SK-N-DZ (cell line): ENCODE results near the gene FRMD4B.
A peak's percentile ranks its signal among the peaks of the same experiment; 100 is the strongest.
"Not testable (repeated sequence)": the region's sequence is repeated elsewhere in the genome, so short reads cannot be mapped to it uniquely, and the experiment has no call there.

Experiments used
- DNase-seq: peaks from one replicate; pipeline ENCODE4 v3.0.0-alpha.2; 2015; ENCODE audit warnings: low spot score

The FRMD4B gene

GRCh38 chr3:69283913-69284611 is 101.8 kb downstream of the FRMD4B start:
- no peak for DNase-seq

DNA sequence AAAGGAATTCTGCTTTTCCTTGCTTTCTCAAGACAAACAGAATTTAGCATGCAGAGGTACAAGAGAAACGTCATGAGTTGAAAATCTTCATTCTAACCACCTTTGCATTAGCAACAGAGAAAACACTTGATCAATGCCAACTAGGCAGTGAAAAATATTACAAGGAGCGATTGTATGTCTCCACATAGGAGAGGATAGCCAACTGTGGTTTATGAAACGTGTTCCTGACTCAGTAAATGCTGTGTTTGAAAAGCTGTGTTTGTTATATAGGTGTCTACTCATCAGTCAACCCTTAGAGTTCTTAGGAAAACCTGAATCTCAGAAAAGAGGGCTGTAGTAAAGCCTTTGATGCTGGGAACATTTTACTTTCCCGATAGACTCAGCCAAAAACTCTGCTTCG is 102.4 kb downstream of the FRMD4B start:
- no peak for DNase-seq

DNA sequence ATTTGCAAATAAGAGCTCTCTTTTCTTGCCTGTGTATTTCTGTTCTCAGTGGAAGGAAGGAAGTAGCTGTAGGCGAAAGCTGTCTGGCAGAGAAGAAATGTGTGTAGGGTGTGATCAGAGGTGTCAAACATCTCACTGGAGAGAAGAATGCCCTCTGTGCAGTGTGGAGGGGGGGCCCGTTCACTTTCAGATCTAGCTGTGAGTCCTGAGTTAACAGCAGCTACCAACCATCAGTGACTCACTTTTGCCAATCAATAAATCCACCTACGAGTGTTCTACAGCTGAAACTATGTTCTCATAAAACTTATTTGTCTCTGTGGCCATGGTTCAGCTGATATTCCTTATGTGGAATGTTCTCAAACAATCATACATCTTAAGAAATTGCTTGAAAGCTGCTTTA is 103.7 kb downstream of the FRMD4B start:
- DNase-seq: no peak

DNA sequence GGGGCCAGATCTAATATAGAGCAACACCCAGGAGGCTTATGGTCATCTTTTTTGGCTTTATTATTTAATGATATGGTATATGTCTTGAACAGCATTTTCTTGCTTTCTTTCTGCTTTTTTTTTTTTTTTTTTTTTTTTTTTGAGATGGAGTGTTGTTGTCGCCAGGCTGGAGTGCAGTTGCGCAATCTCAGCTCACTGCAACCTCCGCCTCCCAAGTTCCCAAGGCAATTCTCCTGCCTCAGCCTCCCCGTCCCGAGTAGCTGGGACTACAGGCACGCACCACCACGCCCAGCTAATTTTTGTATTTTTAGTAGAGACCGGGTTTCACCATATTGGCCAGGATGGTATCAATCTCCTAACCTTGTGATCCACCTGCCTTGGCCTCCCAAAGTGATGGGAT is 108.5 kb downstream of the FRMD4B start:
- DNase-seq: not testable (repeated sequence)

DNA sequence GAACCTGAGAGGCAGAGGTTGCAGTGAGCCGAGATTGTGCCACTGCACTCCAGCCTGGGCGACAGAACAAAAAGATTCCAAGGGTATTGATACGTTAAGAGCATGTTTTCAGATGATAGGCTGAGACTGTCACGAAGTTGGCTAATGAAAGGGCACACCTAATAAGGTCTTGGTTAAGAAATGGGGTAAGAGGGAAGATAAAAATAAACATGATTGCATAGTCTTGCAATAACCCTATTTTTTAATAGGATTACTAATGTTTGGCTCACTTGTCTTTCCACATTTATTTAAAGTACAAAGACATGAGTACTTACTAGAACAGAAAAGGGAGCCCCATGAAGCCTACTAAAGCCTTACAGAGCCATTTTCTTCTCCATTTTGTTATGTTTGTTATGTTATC is 109.0 kb downstream of the FRMD4B start:
- DNase-seq: no peak

DNA sequence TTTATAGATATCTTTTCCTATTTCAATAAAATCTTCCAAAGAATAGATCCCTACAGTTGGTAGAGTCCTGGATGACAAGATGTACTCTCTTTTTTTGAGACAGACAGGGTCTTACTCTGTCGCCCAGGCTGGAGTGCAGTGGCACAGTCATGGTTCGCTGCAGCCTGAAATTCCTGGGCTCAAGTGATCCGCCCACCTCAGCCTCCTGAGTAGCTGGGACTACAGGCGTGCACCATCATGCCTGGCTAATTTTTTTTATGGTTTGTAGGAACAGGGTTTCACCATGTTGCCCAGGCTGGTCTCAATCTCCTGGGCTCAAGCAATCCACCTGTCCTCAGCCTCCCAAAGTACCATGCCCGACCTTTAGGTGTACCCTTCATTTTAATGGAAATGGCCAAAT is 109.7 kb downstream of the FRMD4B start:
- not testable (repeated sequence) for DNase-seq

- DNase-seq: no peak
These were observed 112.0 kb downstream of the FRMD4B start for GRCh38 chr3:69273896-69274295.

- no peak for DNase-seq
These were observed 113.3 kb downstream of the FRMD4B start for GRCh38 chr3:69272556-69272955.

- no peak for DNase-seq
These were observed 114.8 kb downstream of the FRMD4B start for GRCh38 chr3:69271098-69271497.

DNA sequence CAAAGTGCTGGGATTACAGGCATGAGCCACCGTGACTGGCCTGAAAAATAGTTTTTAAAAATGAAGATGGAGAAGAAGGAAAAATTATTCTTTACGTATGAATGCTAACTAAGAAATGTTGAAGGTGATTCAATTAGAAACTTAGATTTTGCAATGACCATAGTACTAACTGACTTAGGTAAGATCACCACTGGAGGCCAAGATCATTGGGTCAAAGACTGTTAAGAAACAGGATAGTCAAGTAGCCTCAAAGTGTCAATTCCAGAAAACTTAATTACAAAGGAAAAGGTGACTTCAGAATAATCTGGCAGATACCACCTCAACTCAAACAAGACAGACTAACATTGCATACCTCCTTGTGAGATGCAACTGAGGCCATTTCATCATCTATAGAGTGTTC is 119.3 kb downstream of the FRMD4B start:
- DNase-seq: no peak

GRCh38 chr3:69266071-69266470 is 119.8 kb downstream of the FRMD4B start:
- DNase-seq: not testable (repeated sequence)

DNA sequence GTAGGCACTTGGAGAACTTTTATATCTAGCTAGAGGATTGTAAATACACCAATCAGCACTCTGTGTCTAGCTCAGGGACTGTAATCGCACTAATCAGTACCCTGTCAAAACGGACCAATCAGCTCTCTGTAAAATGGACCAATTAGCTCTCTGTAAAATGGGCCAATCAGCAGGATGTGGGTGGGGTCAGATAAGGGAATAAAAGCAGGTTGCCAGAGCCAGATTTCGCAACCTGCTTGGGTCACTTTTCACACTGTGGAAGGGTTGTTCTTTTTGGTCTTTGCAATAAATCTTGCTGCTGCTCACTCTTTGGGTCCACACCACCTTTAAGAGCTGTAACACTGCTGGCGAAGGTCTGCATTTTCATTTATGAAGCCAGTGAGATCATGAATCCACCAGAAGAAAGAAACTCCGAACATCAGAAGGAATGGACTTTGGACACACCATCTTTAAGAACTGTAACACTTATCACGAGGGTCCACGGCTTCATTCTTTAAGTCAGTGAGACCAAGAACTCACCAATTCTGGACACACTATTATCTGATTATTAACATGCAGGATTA is 125.0 kb downstream of the FRMD4B start:
- DNase-seq: not testable (repeated sequence)

GRCh38 chr3:69260216-69260787 is 125.6 kb downstream of the FRMD4B start:
- DNase-seq: no peak

GRCh38 chr3:69259125-69259524 is 126.8 kb downstream of the FRMD4B start:
- no peak for DNase-seq

DNA sequence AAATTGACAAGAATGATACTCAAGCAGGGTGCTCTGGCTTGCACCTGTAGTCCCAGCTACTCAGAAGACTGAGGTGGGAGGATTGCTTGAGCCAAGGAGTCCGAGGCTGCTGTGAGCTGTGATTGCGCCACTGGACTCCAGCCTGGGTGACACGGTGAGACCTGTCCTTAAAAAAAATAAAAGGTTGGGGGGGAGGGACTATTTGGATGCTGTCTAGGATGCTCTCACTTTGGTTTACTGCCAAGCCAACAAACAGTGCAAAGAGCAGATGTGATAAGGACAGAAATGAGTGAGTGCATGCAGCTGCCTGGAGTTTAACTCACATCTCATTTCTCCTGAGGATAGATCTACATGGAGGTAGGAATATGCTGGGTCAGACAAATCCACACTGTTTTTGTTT is 130.0 kb downstream of the FRMD4B start:
- DNase-seq: no peak

GRCh38 chr3:69254351-69254750 is 131.5 kb downstream of the FRMD4B start:
- DNase-seq: no peak

DNA sequence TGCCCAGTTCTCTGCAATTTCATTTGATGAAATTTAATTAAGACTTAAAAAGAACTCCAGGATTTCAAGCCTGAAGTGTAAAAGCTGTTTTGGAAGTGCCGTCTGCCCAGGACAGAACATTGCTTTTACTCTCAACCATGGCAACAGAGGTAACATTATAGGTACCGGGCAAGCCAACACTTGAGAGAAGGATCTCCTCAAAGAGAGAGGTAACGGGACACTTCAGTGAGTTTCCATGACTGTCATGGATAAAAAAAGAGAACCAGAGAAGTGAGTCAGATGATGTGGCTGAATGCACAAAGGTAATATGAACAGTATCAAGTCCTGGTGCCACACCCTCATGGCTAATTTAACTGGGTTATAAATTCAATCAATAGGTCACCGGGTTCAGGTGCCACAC is 133.3 kb downstream of the FRMD4B start:
- no peak for DNase-seq

GRCh38 chr3:69252141-69252540 is 133.7 kb downstream of the FRMD4B start:
- no peak for DNase-seq

DNA sequence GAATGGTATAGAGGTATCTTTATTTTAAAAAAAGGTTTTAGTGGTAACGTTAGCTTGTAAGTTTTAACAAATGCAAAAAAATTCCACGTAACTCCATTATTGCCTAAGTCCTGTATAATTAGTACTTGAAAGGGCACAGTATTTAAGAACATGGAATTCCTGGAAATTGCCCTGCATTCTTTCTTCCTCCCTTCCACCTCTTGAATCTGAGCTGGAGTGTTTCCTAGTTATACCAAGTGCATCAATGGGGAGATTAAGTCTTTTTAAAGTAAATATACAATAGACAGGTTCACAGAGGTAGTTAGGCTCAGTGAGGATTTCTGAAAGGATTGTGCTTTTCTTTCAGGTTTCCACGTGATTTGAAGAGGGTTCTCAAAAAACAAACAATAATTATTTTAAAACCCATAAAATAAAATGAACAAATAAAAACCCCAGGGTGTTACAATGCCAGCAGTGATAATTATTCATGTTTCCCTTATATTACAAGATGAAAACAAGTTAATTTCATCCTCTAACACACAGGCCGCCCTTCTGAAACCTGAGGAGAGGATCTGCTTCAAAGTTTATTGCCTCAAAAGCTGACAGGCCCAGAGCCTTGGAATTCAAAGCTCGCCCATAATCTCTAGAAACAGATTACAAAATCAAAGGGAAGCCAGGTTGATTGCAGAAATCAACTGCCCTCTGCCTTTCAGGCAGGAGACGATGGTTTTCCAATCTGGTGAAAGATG is 134.6 kb downstream of the FRMD4B start:
- no peak for DNase-seq

GRCh38 chr3:69250014-69250413 is 135.9 kb downstream of the FRMD4B start:
- no peak for DNase-seq

DNA sequence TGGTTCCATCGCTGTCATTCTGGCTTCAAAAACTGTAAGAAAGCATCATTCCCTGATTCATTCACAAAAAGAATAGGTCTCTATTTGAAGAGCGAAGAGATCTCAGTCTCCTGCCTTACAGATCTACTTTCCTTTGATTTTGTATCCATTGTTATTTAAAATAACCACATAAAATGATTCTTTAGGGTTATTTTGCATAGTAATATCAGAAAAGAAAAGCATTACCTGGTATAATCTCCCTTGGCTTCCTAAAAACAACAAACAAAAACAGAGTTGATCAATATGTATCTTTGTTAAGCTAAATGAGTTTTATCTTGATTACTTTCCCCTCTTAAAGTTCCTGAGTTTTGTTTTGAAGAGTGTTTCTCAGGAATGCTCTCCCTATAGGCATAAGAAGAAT is 136.9 kb downstream of the FRMD4B start:
- DNase-seq: no peak

- DNase-seq: peak; percentile 5
These were observed 137.5 kb downstream of the FRMD4B start for GRCh38 chr3:69248436-69248835.

DNA sequence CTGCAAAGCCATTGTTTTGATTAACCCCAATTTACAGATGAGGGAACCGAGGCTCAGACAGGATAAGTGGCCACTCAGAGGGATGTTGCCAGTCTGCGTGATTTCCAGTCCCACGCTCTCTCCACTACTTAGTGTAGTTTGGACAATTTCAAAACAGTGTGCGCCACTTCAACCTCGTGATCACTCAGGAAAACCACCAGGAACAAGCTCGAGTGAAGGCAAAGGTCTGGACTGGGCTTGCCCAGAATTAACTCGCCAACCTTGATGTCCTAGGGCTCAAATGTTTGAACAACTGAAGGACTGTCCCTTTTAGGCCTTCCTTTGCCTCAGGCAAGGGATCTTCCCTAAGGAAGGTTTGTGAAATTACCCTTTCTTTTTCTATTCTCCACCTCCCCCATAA is 139.3 kb downstream of the FRMD4B start:
- DNase-seq: no peak
